ENCODE results near the gene MRPL43. TPM values are rescaled to one million over a fixed set of nuclear protein-coding genes. Genes with fewer than 3 reads are reported as not detected.

The MRPL43 gene
- total and polyA plus RNA-seq, 2 donors (not counting 3 experiments of a cell fraction or from before 2014, with no cell fraction given): 75.0 to 144 TPM

DNA sequence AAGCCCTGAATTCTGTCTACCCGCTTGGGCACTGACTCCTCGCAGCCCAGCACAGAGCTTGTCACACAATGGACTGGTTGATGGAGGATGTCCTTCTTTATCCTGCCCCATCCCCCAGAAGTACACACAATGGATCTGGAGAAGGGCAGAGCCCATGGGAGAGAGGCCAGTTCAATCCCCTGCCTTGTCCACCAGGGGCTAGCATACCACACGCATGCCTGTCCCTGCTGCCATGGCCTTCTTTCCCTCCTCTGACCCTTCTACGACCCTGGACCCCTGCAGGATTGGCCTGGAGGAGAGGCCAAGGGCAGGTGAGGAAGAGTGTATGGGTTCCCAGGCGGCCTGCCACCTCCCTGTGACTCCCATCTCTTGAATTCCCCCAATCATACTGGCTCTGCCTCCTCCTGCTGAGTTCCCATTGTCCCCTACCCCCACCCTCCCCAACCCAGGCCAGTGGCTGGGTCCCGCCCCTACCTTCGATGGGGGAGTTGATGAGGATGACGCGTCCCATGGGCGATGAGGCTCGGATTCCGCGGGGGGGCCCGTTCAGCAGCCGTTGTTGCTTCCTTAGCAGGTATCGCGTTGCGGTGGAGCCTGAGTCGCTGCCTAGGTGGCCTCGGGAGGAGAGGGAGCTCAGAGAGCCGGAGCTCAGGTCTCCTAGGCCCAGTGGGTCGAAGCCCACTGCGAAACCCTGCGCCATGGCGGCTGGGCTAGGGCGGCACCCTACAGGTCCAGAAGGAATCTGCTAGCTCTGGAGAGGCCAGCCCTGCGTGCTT lies 42.4 kb upstream of the MRPL43 start:
- TF ChIP-seq JUN (IDR thresholded peaks at IDR 0.05; ENCODE audit: borderline replicate concordance, insufficient read depth, insufficient read length, low read depth) (no peak), FOS (IDR thresholded peaks at IDR 0.05; ENCODE audit: borderline replicate concordance, insufficient read depth, low read length) (no peak)
- TF ChIP-seq, protein P1, sequence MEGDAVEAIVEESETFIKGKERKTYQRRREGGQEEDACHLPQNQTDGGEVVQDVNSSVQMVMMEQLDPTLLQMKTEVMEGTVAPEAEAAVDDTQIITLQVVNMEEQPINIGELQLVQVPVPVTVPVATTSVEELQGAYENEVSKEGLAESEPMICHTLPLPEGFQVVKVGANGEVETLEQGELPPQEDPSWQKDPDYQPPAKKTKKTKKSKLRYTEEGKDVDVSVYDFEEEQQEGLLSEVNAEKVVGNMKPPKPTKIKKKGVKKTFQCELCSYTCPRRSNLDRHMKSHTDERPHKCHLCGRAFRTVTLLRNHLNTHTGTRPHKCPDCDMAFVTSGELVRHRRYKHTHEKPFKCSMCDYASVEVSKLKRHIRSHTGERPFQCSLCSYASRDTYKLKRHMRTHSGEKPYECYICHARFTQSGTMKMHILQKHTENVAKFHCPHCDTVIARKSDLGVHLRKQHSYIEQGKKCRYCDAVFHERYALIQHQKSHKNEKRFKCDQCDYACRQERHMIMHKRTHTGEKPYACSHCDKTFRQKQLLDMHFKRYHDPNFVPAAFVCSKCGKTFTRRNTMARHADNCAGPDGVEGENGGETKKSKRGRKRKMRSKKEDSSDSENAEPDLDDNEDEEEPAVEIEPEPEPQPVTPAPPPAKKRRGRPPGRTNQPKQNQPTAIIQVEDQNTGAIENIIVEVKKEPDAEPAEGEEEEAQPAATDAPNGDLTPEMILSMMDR (IDR thresholded peaks at IDR 0.05; ENCODE audit: extremely low read depth in 1 of 2, insufficient read depth in 1 of 2, low read depth in 1 of 2, low read length in 2 of 2): peak in 1 of 2 donors; percentile 35
- no peak overlapping the region for H3K4me2 ChIP-seq (ENCODE audit: insufficient read depth, low read length)
- no peak for FAIRE-seq
- DNase-seq (ENCODE audit: low read depth, low spot score): no peak
- no peaks in the 10 kb centered on the region for H3K9me3 ChIP-seq (replicated peaks; ENCODE audit: control insufficient read depth, insufficient read depth, low read length)
- ChIA-PET POLR2A (no interaction called here), CTCF (interaction anchor here (1.0 to 6.3 kb wide), 9 partner anchors 11 to 112 kb away, joined by 3 to 74 read pairs (median 12); partner anchors contain the start of gene LZTS2)
- peaks cover 16% of the 10 kb centered on the region for H3K4me1 ChIP-seq (ENCODE audit: control insufficient read depth, extremely low read depth, insufficient read depth, low read length)
- dilution Hi-C loops (cut with MboI; ENCODE audit: extremely low pct_ligation_motif_present, low sequenced_read_pairs): no loop called here
- no peak overlapping the region for H3K9ac ChIP-seq (replicated peaks; ENCODE audit: extremely low read depth, insufficient read depth, low read length)
- no peak overlapping the region for H2AFZ ChIP-seq (ENCODE audit: low read depth, low read length)
- peaks cover 0 to 9% of the 10 kb centered on the region in 2 experiments for H3K27me3 ChIP-seq (ENCODE audit: control insufficient read depth in 2 of 2, insufficient read depth in 2 of 2, low read length in 2 of 2)
- no peak overlapping the region for H3K4me3 ChIP-seq (replicated peaks in 1 of 3; ENCODE audit: insufficient read depth in 1 of 3, low read depth in 1 of 3, low read length in 3 of 3)
- H4K20me1 ChIP-seq (replicated peaks; ENCODE audit: control insufficient read depth, extremely low read depth, insufficient read depth, low read length): no peaks in the 10 kb centered on the region
- H3K79me2 ChIP-seq (ENCODE audit: control insufficient read depth, insufficient read depth, low read length): peaks cover 11% of the 10 kb centered on the region
- BruUV-seq (replicated peaks): no TSS peak
- H3K9me1 ChIP-seq (replicated peaks; ENCODE audit: control insufficient read depth, extremely low read depth, insufficient read depth, low read length): no peaks in the 10 kb centered on the region
- no peak overlapping the region for H3K27ac ChIP-seq (ENCODE audit: insufficient read depth, low read depth, low read length)
- intact Hi-C loops (cut with micrococcal nuclease): loop anchor here (5.0 kb wide), 1 partner anchor 38 kb away; no protein-coding TSS in a partner anchor
- H3K36me3 ChIP-seq (ENCODE audit: control insufficient read depth in 2 of 2, extremely low read depth in 1 of 2, insufficient read depth in 2 of 2, low read length in 2 of 2): peaks cover 0 to under 1% of the 10 kb centered on the region in 2 experiments
